Smooth muscle cell (in vitro differentiated cells): ENCODE measurements around the gene E4F1. TPM values are rescaled to one million over a fixed set of nuclear protein-coding genes. Genes with fewer than 3 reads are reported as not detected.

Experiments used
- DNase-seq: peaks from one replicate; lab custom pipeline; 2025; ENCODE audit not compliant: unreplicated experiment; lab: John Stamatoyannopoulos, UW
- H2AFZ ChIP-seq: fragments of 200-600 bp; sonication (generic); 2 replicates; pipeline ENCODE4 v1.6.0; 2016; ENCODE audit warnings: antibody characterized with exemption, low read depth, mild to moderate bottlenecking
- H3F3A ChIP-seq: fragments of 200-600 bp; sonication (generic); 2 replicates; pipeline ENCODE4 v1.6.0; 2017; ENCODE audit warnings: antibody characterized with exemption, low read depth
- H3K27ac ChIP-seq: fragments of 200-600 bp; sonication (generic); 2 replicates; pipeline ENCODE4 v1.5.1; 2016; ENCODE audit warnings: low read depth, mild to moderate bottlenecking
- H3K27me3 ChIP-seq: fragments of 200-600 bp; sonication (generic); 2 replicates; pipeline ENCODE4 v1.6.1; 2016; ENCODE audit warnings: low read depth, mild to moderate bottlenecking
- H3K36me3 ChIP-seq: fragments of 200-600 bp; sonication (generic); 2 replicates; pipeline ENCODE4 v1.5.1; 2016; ENCODE audit warnings: low read depth
- H3K4me1 ChIP-seq: fragments of 200-600 bp; sonication (generic); 2 replicates; pipeline ENCODE4 v1.5.1; 2016; ENCODE audit warnings: low read depth
- H3K4me2 ChIP-seq: fragments of 200-600 bp; sonication (generic); 2 replicates; pipeline ENCODE4 v1.6.0; 2016; ENCODE audit warnings: mild to moderate bottlenecking
- H3K4me3 ChIP-seq: fragments of 200-600 bp; sonication (generic); 2 replicates; pipeline ENCODE4 v1.5.1; 2016; ENCODE audit warnings: mild to moderate bottlenecking
- H3K79me2 ChIP-seq: fragments of 200-600 bp; sonication (generic); 2 replicates; pipeline ENCODE4 v1.6.0; 2016; ENCODE audit warnings: low read depth, mild to moderate bottlenecking
- H3K9ac ChIP-seq: fragments of 200-600 bp; sonication (generic); 2 replicates; pipeline ENCODE4 v1.6.0; 2016; ENCODE audit warnings: low read depth
- H3K9me3 ChIP-seq: fragments of 200-600 bp; sonication (generic); replicated peaks from 2 replicates; pipeline ENCODE4 v1.5.1; 2016; ENCODE audit warnings: low read depth
- H4K20me1 ChIP-seq: fragments of 200-600 bp; sonication (generic); 2 replicates; pipeline ENCODE4 v1.6.0; 2016; ENCODE audit warnings: low read depth
- WGBS: methylation state at CpG from one replicate; pipeline ENCODE4 v1.1.7; 2016; ENCODE audit warnings: low lambda C conversion rate; 5-methylcytosine and 5-hydroxymethylcytosine counted together
- polyA plus RNA-seq: library from polyadenylated mRNA; unstranded; fragments of >200 nt; fragmentation: Nextera tagmentation; extraction: Ambion mirVana; gene quantifications from 2 replicates; pipeline ENCODE4 v1.2.1, GENCODE V29; 2016
- total RNA-seq: library from RNA; depleted of rRNA; stranded (reverse); fragments of >200 nt; gene quantifications from 2 replicates; pipeline ENCODE4 v1.2.3, GENCODE V29; 2014
- TF ChIP-seq, protein P1 (sequence below): fragments of 200-600 bp; sonication (generic); IDR thresholded peaks from 2 replicates; pipeline ENCODE4 v1.5.1; 2017; ENCODE audit warnings: borderline replicate concordance, mild to moderate bottlenecking, antibody characterized with exemption; ENCODE audit not compliant: insufficient read depth, poor library complexity, severe bottlenecking

The E4F1 gene
- total and polyA plus RNA-seq, 2 experiments from 2014 or later = 12.1 to 22.4 TPM

- no peak overlapping the region for H3K4me3 ChIP-seq
- no peaks in the 10 kb centered on the region for H3K79me2 ChIP-seq
- H3K4me1 ChIP-seq = no peaks in the 10 kb centered on the region
- H3F3A ChIP-seq = no peaks in the 10 kb centered on the region
- 96% methylated on average over 10 of the region's 10 CpGs for WGBS
- H3K9ac ChIP-seq = no peak overlapping the region
- H3K9me3 ChIP-seq = no peaks in the 10 kb centered on the region
- H3K27me3 ChIP-seq = no peaks in the 10 kb centered on the region
- no peak for DNase-seq
- H3K4me2 ChIP-seq = no peak overlapping the region
- no peak overlapping the region for H3K27ac ChIP-seq
- TF ChIP-seq, protein P1, sequence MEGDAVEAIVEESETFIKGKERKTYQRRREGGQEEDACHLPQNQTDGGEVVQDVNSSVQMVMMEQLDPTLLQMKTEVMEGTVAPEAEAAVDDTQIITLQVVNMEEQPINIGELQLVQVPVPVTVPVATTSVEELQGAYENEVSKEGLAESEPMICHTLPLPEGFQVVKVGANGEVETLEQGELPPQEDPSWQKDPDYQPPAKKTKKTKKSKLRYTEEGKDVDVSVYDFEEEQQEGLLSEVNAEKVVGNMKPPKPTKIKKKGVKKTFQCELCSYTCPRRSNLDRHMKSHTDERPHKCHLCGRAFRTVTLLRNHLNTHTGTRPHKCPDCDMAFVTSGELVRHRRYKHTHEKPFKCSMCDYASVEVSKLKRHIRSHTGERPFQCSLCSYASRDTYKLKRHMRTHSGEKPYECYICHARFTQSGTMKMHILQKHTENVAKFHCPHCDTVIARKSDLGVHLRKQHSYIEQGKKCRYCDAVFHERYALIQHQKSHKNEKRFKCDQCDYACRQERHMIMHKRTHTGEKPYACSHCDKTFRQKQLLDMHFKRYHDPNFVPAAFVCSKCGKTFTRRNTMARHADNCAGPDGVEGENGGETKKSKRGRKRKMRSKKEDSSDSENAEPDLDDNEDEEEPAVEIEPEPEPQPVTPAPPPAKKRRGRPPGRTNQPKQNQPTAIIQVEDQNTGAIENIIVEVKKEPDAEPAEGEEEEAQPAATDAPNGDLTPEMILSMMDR = no peak
- no peaks in the 10 kb centered on the region for H3K36me3 ChIP-seq
- no peaks in the 10 kb centered on the region for H4K20me1 ChIP-seq
- H2AFZ ChIP-seq = no peak overlapping the region
Measured at GRCh38 chr16:2175454-2175853, 47.9 kb upstream of the E4F1 start.

DNA sequence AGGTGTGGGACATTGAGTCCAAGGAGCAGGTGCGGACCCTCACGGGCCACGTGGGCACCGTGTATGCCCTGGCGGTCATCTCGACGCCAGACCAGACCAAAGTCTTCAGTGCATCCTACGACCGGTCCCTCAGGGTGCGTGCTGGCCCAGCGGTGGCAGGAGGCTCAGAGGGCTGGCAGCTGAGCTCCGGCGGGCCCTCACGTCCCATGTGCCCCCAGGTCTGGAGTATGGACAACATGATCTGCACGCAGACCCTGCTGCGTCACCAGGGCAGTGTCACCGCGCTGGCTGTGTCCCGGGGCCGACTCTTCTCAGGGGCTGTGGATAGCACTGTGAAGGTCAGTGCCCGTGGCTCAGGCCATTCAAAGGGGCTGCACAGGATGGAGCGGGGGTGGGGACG is 47.3 kb upstream of the E4F1 start:
- no peak for DNase-seq
- Histone ChIP-seq H3K79me2 (no peaks in the 10 kb centered on the region), H3K27me3 (no peaks in the 10 kb centered on the region), H3K4me2 (no peak overlapping the region), H4K20me1 (no peaks in the 10 kb centered on the region), H3K36me3 (no peaks in the 10 kb centered on the region), H3K27ac (no peak overlapping the region), H3K9me3 (no peaks in the 10 kb centered on the region), H3K4me1 (no peaks in the 10 kb centered on the region), H3K4me3 (no peak overlapping the region), H3K9ac (no peak overlapping the region), H2AFZ (no peak overlapping the region), H3F3A (no peaks in the 10 kb centered on the region)
- WGBS = 98% methylated on average over 23 of the region's 23 CpGs
- TF ChIP-seq, protein P1 = no peak

DNA sequence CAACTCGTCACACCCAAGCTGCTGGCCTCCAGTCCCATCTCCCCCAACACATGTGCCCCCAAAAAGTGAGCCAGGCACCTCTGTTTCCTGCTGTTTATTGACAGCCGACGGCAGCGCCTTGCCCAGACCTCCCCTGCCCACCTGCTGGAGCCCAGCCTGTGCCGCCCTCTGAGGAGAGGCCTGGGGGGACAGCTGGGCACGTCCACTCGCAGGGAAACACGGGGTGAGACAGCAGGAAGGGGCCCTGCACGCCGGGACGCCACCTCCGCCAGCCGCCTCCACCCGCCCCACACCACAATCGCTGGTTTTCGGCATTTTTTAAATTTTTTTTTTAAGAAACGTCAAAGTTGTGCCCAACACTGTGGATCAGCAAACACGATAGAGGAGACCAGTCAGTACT is 46.3 kb upstream of the E4F1 start:
- Histone ChIP-seq H3K27ac (no peak overlapping the region), H3K4me3 (no peak overlapping the region), H3K4me1 (no peaks in the 10 kb centered on the region), H3K27me3 (no peaks in the 10 kb centered on the region), H3K9me3 (no peaks in the 10 kb centered on the region), H2AFZ (no peak overlapping the region), H4K20me1 (no peaks in the 10 kb centered on the region), H3K9ac (no peak overlapping the region), H3K4me2 (no peak overlapping the region), H3K79me2 (no peaks in the 10 kb centered on the region), H3K36me3 (no peaks in the 10 kb centered on the region), H3F3A (no peaks in the 10 kb centered on the region)
- TF ChIP-seq, protein P1 = no peak
- 97% methylated on average over 18 of the region's 18 CpGs for WGBS
- no peak for DNase-seq

GRCh38 chr16:2177561-2177960 is 45.8 kb upstream of the E4F1 start:
- H3K4me3 ChIP-seq = no peak overlapping the region
- no peaks in the 10 kb centered on the region for H3K4me1 ChIP-seq
- WGBS = 96% methylated on average over 17 of the region's 20 CpGs
- no peaks in the 10 kb centered on the region for H3F3A ChIP-seq
- no peak overlapping the region for H3K27ac ChIP-seq
- H3K4me2 ChIP-seq = no peak overlapping the region
- no peak overlapping the region for H3K9ac ChIP-seq
- TF ChIP-seq, protein P1 = no peak
- H3K9me3 ChIP-seq = no peaks in the 10 kb centered on the region
- no peaks in the 10 kb centered on the region for H3K27me3 ChIP-seq
- no peaks in the 10 kb centered on the region for H4K20me1 ChIP-seq
- no peak overlapping the region for H2AFZ ChIP-seq
- DNase-seq = no peak
- no peaks in the 10 kb centered on the region for H3K36me3 ChIP-seq
- no peaks in the 10 kb centered on the region for H3K79me2 ChIP-seq
